GM06990 (cell line): ENCODE results near the gene CD63.

Source experiments
- DNase-seq: peaks from one replicate; pipeline ENCODE4 v3.0.0-alpha.2; 2011; ENCODE audit not compliant: insufficient read length; ENCODE audit errors: extremely low read depth
- H3K27me3 ChIP-seq: replicated peaks from 2 replicates; pipeline ENCODE4 v1.6.0; 2011; ENCODE audit warnings: low read length; ENCODE audit not compliant: control insufficient read depth, insufficient read depth
- H3K36me3 ChIP-seq: 2 replicates; pipeline ENCODE4 v1.5.1; 2011; ENCODE audit warnings: low read length; ENCODE audit not compliant: control insufficient read depth, insufficient read depth
- H3K4me3 ChIP-seq: replicated peaks from 2 replicates; pipeline ENCODE4 v1.5.1; 2011; ENCODE audit warnings: low read depth, mild to moderate bottlenecking, control low read depth, low read length
- TF ChIP-seq, protein P1 (sequence below): IDR thresholded peaks from 2 replicates; pipeline ENCODE4 v1.5.1; 2011; ENCODE audit warnings: low read length, control low read depth, mild to moderate bottlenecking, inconsistent platforms; ENCODE audit not compliant: insufficient read depth, poor library complexity, severe bottlenecking

The CD63 gene

DNA sequence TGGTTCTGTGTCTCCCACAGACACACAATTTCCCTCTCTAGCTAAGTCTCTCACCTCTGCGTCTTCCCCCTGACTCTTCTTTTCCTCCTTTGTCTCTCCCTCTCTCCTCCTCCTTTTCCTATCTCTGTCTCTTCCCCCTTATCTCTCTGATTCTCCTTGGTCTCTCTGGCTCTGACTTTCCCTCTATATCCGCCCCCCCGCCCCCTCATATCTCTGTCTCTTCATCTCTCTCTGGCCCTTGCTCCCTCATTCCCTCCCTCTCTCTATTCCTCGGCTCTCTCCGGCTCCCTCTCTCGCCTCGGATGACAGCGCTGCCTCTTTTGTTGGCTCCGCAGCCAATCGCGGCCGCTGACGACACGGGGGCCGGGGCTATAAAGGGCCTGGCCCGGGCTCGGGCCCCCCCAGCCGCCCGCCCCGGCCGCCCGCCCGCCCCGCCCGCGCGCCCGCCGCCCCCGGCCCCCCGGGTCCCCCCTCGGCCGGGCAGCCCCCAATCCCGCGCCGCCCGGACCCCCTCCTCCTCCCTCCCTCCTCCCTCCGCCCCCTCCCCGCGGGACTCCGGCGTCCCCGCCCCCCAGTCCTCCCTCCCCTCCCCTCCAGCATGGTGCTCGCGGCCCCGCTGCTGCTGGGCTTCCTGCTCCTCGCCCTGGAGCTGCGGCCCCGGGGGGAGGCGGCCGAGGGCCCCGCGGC, 14.1 kb upstream of the CD63 start, which contains the start of gene GDF11:
Gene GDF11 (plus strand): TSS at position 404 of the 687 bp plus-strand sequence. CDS start 195 bp downstream, at position 599.
- TF ChIP-seq, protein P1, sequence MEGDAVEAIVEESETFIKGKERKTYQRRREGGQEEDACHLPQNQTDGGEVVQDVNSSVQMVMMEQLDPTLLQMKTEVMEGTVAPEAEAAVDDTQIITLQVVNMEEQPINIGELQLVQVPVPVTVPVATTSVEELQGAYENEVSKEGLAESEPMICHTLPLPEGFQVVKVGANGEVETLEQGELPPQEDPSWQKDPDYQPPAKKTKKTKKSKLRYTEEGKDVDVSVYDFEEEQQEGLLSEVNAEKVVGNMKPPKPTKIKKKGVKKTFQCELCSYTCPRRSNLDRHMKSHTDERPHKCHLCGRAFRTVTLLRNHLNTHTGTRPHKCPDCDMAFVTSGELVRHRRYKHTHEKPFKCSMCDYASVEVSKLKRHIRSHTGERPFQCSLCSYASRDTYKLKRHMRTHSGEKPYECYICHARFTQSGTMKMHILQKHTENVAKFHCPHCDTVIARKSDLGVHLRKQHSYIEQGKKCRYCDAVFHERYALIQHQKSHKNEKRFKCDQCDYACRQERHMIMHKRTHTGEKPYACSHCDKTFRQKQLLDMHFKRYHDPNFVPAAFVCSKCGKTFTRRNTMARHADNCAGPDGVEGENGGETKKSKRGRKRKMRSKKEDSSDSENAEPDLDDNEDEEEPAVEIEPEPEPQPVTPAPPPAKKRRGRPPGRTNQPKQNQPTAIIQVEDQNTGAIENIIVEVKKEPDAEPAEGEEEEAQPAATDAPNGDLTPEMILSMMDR, result no peak
- Histone ChIP-seq H3K36me3 (no peaks in the 10 kb centered on the region), H3K4me3 (peak within 1 kb of the TSS; percentile 69), H3K27me3 (no peaks in the 10 kb centered on the region)
- DNase-seq, result peak; percentile 60

DNA sequence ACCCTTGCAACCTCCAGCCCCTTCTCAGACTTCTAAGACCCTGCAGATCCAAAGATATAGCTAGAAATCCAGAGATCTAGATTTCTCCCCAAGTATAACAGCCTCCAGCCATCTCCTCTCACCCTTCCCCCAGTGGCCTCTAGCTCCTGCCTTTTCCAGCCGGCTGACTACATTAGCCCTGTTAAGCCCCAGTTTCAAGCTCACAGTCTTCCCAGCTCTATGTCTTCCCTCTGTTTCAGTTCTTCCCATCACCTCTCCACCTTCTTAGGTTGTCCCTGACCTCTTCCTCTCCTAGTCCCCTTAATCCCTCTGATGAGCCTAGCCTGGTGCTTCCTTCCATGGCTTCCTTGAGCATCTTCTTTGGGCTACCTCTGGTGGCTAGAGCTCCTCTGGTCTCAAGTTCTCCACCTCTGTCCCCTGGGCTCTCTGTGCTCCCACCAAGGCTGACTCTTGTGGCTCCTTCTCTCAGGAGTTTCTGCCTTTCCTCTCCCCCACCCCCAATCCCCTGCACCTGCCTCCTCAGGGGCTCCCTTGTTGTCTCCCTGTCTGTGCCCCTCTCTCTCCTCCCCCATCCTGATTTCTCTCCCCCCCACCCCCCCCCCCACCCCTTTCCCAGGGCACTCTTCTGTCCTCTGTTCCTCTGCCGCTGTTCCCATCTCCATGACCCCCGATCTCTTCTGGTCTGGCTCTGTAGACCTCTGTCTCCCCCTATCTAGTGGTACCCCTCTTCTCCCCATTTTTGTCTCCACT, 13.3 kb upstream of the CD63 start:
- DNase-seq, result no peak
- Histone ChIP-seq H3K27me3 (no peaks in the 10 kb centered on the region), H3K4me3 (peak overlapping the region; percentile 49), H3K36me3 (no peaks in the 10 kb centered on the region)
- TF ChIP-seq, protein P1, result no peak

DNA sequence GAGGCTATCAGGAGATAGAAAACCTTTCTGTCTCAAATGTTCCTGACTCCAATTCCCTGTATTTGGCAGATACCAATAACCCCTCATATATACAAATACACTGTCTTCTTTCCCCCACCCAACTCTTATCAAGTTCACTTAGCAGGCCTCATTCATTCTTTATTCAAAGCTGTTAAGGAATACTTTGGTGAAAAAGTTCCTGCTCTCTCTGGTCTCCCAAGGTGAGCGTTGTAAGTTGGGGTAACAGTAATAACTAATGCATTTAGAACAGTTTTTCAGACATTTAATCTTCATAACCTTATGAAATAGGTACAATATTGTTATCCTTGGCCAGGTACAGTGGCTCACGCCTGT, 10.2 kb upstream of the CD63 start:
- Histone ChIP-seq H3K36me3 (no peaks in the 10 kb centered on the region), H3K27me3 (no peaks in the 10 kb centered on the region), H3K4me3 (no peak overlapping the region)
- DNase-seq, result no peak
- TF ChIP-seq, protein P1, result no peak

DNA sequence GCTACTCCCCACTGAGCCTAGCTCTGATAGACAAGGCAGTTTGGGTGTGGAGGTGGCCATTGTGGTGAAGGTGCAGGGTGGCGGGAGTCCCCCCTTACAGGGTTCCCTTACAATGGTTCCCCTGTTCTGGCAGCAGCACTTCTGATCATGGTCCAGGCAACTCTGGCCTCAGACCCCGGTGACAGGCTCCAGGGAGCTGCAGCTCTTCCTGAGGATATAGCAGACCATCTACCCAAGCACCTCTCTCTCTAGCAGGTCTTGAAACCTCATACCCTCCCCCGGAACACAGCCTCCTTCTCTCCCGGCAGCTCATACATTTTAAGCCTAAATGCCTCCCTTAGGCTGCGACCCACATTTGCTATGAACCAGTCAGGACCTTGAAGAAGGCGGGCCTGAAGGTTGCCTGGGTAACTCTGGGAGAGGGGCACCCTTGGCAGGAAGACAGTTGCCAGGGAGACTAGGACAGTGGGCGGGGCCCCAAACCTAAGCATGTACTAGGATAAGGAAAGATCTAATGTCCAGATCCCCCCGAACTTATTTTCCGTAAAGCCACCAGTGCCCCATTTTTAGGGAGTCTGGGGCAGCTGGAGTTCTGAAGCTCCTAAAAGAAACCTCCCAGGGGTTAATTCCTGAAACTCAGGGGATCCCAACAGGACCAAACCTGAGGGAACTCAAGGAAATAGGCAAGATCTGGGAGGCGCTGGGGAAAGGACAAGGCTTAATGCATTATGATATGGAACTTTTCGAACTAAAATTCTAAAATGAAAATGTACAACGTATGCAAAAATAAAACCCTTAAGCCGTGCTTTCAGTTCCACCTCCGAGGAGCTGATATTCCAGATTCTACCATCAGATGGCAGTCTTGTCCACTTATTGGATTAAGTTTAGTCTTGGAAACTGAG, 9.6 kb upstream of the CD63 start:
- TF ChIP-seq, protein P1, result peak; percentile 68
- Histone ChIP-seq H3K36me3 (no peaks in the 10 kb centered on the region), H3K4me3 (peak overlapping the region; percentile 81), H3K27me3 (no peaks in the 10 kb centered on the region)
- peak; percentile 67 for DNase-seq

DNA sequence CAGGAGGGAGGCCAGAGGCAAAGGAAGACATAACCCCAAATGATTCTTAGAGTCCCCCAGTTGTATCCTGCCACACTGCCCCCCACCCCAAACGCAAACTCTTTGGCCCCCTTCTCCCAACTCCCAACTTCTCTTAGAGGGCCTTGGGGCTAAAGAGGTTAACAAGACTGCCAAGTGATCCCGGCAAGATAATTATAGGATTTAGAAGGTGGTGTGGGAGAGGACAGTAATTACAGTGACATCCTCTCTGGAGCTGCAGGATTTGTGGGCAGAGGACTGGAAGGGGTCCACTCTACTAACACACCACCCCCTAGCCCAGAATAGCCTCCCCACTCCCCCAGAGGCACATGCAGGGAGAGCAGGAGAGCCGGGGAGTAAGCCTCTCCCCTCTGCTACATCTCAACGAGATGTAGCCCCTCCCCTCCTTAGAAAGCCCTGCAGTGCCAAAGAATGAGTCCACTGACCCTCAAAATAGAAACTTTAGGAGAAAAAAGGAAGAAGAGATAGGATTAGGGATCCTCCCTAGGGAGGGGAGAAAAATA, 8.8 kb upstream of the CD63 start:
- H3K4me3 ChIP-seq, result peak overlapping the region; percentile 81
- TF ChIP-seq, protein P1, result no peak
- no peaks in the 10 kb centered on the region for H3K36me3 ChIP-seq
- H3K27me3 ChIP-seq, result no peaks in the 10 kb centered on the region
- DNase-seq, result no peak
